Right lobe of liver (tissue), 4 donors: ENCODE measurements around the gene FBXO2.

ENCODE experiments used
- POLR2A ChIP-seq: fragments of 450-650 bp; IDR thresholded peaks from one replicate; pipeline ENCODE4 v1.6.1; 2017; ENCODE audit warnings: antibody characterized with exemption, mild to moderate bottlenecking
- TF ChIP-seq, protein P1 (sequence below), 4 donors: fragments of 200-600 bp in 3 of 4; fragments of 450-650 bp in 1 of 4; IDR thresholded peaks; one replicate each; pipeline versions ENCODE4 v1.5.1 to v1.8.0; 2016 to 2022; ENCODE audit warnings: antibody characterized with exemption in 4 of 4, mild to moderate bottlenecking in 2 of 4
- donor health status: DM: no; HTN: no; CAD: no.
- donor health status: DM: no; HTN: no; CAD: no.
- donor health status: DM: no; HTN: yes; CAD: no.

- TF ChIP-seq, protein P1, sequence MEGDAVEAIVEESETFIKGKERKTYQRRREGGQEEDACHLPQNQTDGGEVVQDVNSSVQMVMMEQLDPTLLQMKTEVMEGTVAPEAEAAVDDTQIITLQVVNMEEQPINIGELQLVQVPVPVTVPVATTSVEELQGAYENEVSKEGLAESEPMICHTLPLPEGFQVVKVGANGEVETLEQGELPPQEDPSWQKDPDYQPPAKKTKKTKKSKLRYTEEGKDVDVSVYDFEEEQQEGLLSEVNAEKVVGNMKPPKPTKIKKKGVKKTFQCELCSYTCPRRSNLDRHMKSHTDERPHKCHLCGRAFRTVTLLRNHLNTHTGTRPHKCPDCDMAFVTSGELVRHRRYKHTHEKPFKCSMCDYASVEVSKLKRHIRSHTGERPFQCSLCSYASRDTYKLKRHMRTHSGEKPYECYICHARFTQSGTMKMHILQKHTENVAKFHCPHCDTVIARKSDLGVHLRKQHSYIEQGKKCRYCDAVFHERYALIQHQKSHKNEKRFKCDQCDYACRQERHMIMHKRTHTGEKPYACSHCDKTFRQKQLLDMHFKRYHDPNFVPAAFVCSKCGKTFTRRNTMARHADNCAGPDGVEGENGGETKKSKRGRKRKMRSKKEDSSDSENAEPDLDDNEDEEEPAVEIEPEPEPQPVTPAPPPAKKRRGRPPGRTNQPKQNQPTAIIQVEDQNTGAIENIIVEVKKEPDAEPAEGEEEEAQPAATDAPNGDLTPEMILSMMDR (IDR thresholded peaks at IDR 0.05) = no peak
- no peak for TF ChIP-seq POLR2A
Observed at GRCh38 chr1:11640101-11640500, 14.1 kb downstream of the FBXO2 start.
